Raji (cell line): Measurements from ENCODE around the gene PHLPP2.

Source experiments
- POLR2A ChIP-seq: IDR thresholded peaks from 2 replicates; pipeline ENCODE4 v1.6.1; 2011; ENCODE audit warnings: low read depth, low read length, control low read depth; ENCODE audit not compliant: insufficient read depth

Gene PHLPP2

GRCh38 chr16:71698491-71698890 is 26.0 kb downstream of the PHLPP2 start:
- TF ChIP-seq POLR2A = no peak

- no peak for TF ChIP-seq POLR2A
Observed at GRCh38 chr16:71693164-71693563, 31.3 kb downstream of the PHLPP2 start.

DNA sequence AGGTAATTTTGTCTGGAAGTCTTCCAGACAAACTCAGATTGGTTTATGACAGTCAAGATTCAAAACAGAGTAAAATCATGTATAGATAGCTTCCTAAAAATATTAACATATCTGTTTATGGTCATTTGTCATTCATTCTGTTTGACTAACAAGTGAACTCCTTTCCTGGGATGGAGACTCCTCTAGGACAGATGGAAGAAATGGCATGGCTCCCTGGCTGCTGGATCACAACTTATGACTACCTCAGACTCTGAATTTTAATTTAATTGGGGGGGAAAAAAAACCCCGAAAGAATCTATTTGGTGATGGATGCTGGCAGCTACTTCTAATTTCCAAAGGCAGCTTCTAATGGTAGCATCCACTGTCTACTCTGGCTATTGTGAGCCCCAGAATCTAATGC is 34.6 kb downstream of the PHLPP2 start:
- no peak for TF ChIP-seq POLR2A

DNA sequence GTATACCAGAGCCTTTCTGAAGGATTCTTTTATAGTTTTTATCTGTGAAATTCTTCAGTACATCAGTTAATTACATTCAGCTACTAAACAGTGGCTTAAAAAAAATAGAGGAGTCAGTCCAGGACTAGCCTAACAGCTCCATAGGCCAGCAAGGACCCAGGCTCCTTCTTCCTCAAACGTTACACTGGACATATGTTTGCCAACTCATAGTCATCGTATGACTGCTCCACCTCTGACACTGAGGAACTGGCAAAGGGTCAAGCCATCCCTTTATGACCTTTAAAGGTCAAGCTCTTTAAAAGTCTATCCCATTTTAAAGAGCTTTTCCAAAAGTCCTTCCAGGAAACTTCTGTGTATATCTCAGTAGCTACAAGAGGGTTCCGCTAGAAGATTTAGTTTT is 36.6 kb downstream of the PHLPP2 start:
- no peak for TF ChIP-seq POLR2A

DNA sequence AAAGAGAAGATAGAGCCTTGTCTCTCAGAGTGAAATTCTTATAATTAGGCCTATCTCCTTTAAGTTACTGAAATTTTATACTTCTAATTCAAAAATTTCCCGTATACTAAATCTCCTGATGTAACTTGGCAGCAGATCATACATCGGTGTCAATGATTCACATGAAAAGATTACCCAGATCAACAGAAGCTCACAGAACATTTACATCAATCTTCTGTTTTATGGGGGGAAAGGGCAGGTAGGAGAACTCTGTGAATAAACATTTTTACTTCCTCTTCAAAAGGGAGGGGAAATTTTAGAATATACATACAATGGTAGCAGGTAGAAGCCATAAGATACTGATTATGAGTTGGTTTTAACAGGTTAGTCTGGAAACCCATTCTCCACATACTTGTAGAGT is 43.1 kb downstream of the PHLPP2 start:
- TF ChIP-seq POLR2A = no peak

GRCh38 chr16:71676236-71676635 is 48.3 kb downstream of the PHLPP2 start:
- no peak for TF ChIP-seq POLR2A

DNA sequence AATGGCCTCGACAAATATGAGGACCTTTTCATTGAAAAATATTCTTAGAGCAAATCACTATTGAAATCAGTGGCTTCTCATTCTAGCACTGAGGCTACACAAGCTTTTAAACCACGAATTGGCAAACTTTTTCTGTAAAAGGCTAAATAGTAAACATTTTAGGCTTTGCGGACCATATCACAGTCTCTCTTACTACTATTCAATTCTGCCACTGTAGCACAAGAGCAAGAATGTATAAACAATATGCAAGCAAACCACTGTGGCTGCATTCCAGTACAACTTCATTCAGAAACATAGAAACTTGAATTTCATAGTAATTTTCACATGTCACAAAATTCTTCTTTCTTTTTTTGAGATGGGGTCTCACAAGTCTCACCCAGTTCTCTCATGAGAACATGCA is 49.1 kb downstream of the PHLPP2 start:
- no peak for TF ChIP-seq POLR2A

DNA sequence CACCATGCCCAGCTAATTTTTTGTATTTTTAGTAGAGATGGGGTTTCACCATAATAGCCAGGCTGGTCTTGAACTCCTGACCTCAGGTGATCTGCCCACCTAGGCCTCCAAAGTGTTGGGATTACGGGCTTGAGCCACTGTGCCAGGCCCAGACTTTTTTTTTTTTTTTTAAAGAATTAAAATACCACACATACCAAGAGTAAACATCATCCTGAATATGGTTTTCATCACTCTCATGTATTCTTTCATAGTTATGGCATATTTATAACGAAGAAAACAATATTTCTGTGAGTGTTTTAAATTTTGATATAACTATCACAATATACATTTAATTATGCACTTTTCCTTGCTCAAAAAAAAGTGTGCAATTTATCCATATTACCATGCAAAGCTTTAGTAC is 50.3 kb downstream of the PHLPP2 start:
- no peak for TF ChIP-seq POLR2A

DNA sequence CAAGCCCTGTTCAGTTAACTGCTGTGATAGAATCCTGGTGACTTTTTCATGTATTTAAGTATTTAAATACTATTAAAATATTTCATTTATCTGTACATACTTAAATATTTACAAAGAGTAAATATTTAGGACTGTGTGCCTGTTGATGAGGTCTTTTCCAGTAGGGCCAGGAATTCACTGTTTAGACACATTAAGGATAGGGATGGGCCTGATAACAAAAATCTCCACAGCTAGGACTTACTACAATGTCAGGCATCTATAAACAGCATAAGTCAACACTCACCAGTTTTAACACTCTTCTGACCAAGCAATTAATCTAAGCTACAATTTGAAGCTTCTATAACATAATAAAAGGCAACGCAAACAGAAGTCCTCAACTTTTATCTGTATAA is 50.9 kb downstream of the PHLPP2 start:
- no peak for TF ChIP-seq POLR2A

DNA sequence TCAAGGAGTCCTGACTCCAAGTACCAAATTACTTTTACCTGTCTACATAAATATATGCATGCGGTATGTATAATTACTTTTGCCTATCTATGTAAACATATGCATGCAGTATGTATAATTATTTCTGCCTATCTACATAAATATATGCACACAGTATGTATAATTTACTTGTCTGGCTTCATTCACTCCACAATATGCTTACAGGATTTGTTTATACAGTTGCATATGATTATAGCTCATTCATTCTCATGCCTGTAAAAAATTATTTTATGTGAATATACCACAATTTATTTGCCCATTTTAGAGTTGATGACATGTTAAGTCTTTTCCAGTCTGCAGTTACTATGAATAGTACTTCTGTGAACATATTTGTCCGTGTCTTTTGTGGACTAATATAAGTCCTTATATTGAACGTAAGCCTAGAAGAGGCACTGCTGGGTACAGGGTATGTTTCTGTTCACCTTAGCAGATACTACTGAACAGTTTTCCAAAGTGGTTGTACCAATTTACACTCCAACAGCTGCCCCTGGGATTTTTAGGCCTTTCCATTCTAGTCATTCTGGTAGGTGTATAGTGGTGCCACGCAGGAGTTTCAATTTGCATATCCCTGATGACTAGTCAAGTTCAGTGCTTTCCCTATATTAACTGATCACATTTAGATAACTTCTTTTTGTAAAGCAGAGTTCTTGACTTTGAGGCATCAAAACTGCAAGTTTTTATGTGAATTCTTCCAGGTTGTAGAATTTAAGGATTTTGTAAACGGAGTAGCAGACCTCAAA is 51.5 kb downstream of the PHLPP2 start:
- TF ChIP-seq POLR2A = no peak

- no peak for TF ChIP-seq POLR2A
Observed at GRCh38 chr16:71672125-71672524, 52.4 kb downstream of the PHLPP2 start.

DNA sequence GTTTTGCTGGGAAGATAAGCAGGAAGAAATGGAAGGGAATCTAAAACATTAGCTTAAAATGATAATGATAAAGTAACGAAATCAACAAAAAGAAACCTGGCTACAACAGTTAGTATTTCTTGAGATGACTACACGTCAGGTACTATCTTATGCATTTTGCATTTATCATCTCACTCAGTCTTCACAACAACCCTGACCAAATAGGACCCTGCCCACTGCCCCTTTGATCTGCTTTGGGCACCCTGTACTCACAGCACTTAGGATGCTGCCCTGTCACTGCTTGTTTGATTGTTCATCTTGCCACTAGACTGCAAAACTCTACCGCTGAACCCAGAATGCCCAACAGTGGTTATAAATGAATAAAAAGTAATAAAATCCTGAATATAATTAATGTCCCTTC is 53.3 kb downstream of the PHLPP2 start:
- no peak for TF ChIP-seq POLR2A

GRCh38 chr16:71670537-71670936 is 54.0 kb downstream of the PHLPP2 start:
- TF ChIP-seq POLR2A = no peak

GRCh38 chr16:71669926-71670536 is 54.5 kb downstream of the PHLPP2 start:
- no peak for TF ChIP-seq POLR2A

- no peak for TF ChIP-seq POLR2A
Observed at GRCh38 chr16:71666928-71667707, 57.4 kb downstream of the PHLPP2 start.

DNA sequence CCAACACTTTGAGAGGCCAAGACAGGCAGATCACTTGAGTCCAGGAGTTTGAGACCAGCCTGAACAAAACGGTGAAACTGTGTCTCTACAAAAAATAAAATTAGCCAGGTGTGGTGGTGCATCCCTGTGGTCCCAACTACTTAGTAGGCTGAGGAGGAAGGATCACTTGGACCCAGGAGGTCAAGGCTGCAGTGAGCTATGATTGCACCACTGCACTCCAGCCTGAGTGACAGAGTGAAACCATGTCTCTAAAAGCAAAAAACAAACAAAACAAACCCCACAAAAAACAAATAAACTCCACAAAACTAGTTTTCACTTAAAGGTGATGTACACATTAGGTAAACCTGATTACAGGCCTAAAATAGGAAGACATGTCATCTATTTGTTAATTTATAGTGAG is 58.2 kb downstream of the PHLPP2 start:
- no peak for TF ChIP-seq POLR2A
